GM23248 (cell line): Measurements from ENCODE around the gene PPP1R12A.

ENCODE experiments used
- EZH2 ChIP-seq: fragments of 200-600 bp; sonication (generic); IDR thresholded peaks from 2 replicates; pipeline ENCODE4 v1.6.1; 2018; ENCODE audit warnings: antibody characterized with exemption, mild to moderate bottlenecking; ENCODE audit not compliant: insufficient read depth, poor library complexity, severe bottlenecking
- EZH2phosphoT487 ChIP-seq: fragments of 200-600 bp; sonication (generic); IDR thresholded peaks from 2 replicates; pipeline ENCODE4 v1.6.1; 2018; ENCODE audit warnings: antibody characterized with exemption, moderate library complexity, mild to moderate bottlenecking, low read depth; ENCODE audit not compliant: insufficient read depth

DNA sequence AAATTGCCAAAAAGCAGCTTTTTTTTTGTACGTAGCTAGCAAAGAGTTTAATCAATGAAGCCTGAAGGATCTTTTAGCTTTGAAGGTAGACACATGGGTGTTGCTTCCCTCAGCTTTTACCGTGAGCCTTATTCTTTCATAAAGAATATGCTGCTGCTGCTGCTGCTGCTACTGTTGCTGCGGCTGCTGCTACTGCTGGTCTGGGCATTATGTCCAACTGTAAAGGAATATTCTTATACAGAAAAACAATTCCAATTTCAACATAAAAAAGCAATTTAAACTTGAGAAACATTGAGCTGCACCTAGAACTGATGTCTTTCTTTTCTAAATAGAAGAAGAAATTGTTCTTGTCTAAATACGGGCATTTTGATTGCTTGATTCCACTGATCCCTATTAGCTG, 38.9 kb upstream of the PPP1R12A start:
- TF ChIP-seq EZH2, result no peak
- no peak for TF ChIP-seq EZH2phosphoT487
